Sigmoid colon (tissue), 4 donors: Measurements from ENCODE around the gene FGD5.

Experiments used
- POLR2A ChIP-seq, 2 donors: fragments of 450-650 bp; IDR thresholded peaks; one replicate each; pipeline ENCODE4 v1.6.1; 2016; ENCODE audit warnings: antibody characterized with exemption in 2 of 2, mild to moderate bottlenecking in 2 of 2, moderate library complexity in 2 of 2
- POLR2AphosphoS5 ChIP-seq, 4 donors: sonication (generic); formaldehyde crosslinking; IDR thresholded peaks; one replicate each; pipeline ENCODE4 v1.6.1; 2017; ENCODE audit warnings: antibody characterized with exemption in 4 of 4
- TF ChIP-seq, protein P1 (sequence below), 4 experiments: fragments of 450-650 bp in 3 of 4; fragments of 200-600 bp in 1 of 4; IDR thresholded peaks; one replicate each; pipeline ENCODE4 v1.5.1; 2016 to 2019; ENCODE audit warnings: antibody characterized with exemption in 4 of 4, mild to moderate bottlenecking in 3 of 4, moderate library complexity in 2 of 4

- TF ChIP-seq, protein P1, sequence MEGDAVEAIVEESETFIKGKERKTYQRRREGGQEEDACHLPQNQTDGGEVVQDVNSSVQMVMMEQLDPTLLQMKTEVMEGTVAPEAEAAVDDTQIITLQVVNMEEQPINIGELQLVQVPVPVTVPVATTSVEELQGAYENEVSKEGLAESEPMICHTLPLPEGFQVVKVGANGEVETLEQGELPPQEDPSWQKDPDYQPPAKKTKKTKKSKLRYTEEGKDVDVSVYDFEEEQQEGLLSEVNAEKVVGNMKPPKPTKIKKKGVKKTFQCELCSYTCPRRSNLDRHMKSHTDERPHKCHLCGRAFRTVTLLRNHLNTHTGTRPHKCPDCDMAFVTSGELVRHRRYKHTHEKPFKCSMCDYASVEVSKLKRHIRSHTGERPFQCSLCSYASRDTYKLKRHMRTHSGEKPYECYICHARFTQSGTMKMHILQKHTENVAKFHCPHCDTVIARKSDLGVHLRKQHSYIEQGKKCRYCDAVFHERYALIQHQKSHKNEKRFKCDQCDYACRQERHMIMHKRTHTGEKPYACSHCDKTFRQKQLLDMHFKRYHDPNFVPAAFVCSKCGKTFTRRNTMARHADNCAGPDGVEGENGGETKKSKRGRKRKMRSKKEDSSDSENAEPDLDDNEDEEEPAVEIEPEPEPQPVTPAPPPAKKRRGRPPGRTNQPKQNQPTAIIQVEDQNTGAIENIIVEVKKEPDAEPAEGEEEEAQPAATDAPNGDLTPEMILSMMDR (IDR thresholded peaks at IDR 0.05), result no peak
- TF ChIP-seq POLR2A (IDR thresholded peaks at IDR 0.05), result no peak
- no peak for TF ChIP-seq POLR2AphosphoS5 (IDR thresholded peaks at IDR 0.05)
Measured at GRCh38 chr3:14946236-14946635, 127.5 kb downstream of the FGD5 start.
